ENCODE measurements around the gene NBEAL1.
"Not testable (repeated sequence)": the region's sequence is repeated elsewhere in the genome, so short reads cannot be mapped to it uniquely, and the experiment has no call there.

Gene NBEAL1

GRCh38 chr2:203229674-203230073 is 215.0 kb downstream of the NBEAL1 start:
- not testable (repeated sequence) for DNase-seq (ENCODE audit: low spot score)

- no peak for DNase-seq (ENCODE audit: low spot score)
Observed at GRCh38 chr2:203237346-203238238, 222.9 kb downstream of the NBEAL1 start.

GRCh38 chr2:203238292-203238703 is 223.6 kb downstream of the NBEAL1 start:
- DNase-seq (ENCODE audit: low spot score), result no peak

GRCh38 chr2:203238704-203239526 is 224.2 kb downstream of the NBEAL1 start, which contains the start of gene CYP20A1:
Gene CYP20A1, plus strand, starts transcription at chr2:203239018. Its CDS starts 45 bp downstream, at chr2:203239063.
- DNase-seq (ENCODE audit: low spot score), result peak; percentile 94

- no peak for DNase-seq (ENCODE audit: low spot score)
Observed at GRCh38 chr2:203240491-203240890, 225.8 kb downstream of the NBEAL1 start.

- DNase-seq (ENCODE audit: low spot score), result no peak
Observed at GRCh38 chr2:203242518-203242917, 227.8 kb downstream of the NBEAL1 start.

- no peak for DNase-seq (ENCODE audit: low spot score)
Observed at GRCh38 chr2:203246646-203247045, 232.0 kb downstream of the NBEAL1 start.

- no peak for DNase-seq (ENCODE audit: low spot score)
Observed at GRCh38 chr2:203252818-203253217, 238.1 kb downstream of the NBEAL1 start.

- DNase-seq (ENCODE audit: low spot score), result not testable (repeated sequence)
Observed at GRCh38 chr2:203253422-203254095, 238.9 kb downstream of the NBEAL1 start.

GRCh38 chr2:203261326-203262159 is 246.9 kb downstream of the NBEAL1 start:
- no peak for DNase-seq (ENCODE audit: low spot score)

Data from SW480 (cell line).